ENCODE data around the gene ZNF784. TPM values are rescaled to one million over a fixed set of nuclear protein-coding genes. Genes with fewer than 3 reads are reported as not detected.
A peak's percentile ranks its signal among the peaks of the same experiment; 100 is the strongest.

The ZNF784 gene
- total and polyA plus RNA-seq, 2 of the 13 experiments (the other 11 are each of a cell fraction or from before 2014, with no cell fraction given), result 4.1 to 4.2 TPM

GRCh38 chr19:55647732-55648584, 23.6 kb upstream of the ZNF784 start, which contains the start of gene CCDC106 (continued):
- TF ChIP-seq ZSCAN22 (CRISPR knock-in tag; IDR thresholded peaks at IDR 0.05), result peak; percentile 83
- TF ChIP-seq ATF3 (CRISPR knock-in tag; IDR thresholded peaks at IDR 0.05), result no peak
- no peak for TF ChIP-seq ARNT (IDR thresholded peaks at IDR 0.05)
- no peak for TF ChIP-seq IKZF4 (CRISPR knock-in tag; IDR thresholded peaks at IDR 0.05; ENCODE audit: borderline replicate concordance, low read depth, not compliant biosample characterization)
- TF ChIP-seq SMAD9 (CRISPR knock-in tag; IDR thresholded peaks at IDR 0.05), result no peak
- TF ChIP-seq DZIP1 (CRISPR knock-in tag; IDR thresholded peaks at IDR 0.05), result no peak
- TF ChIP-seq ZNF615 (CRISPR knock-in tag; IDR thresholded peaks at IDR 0.05; ENCODE audit: borderline replicate concordance), result no peak
- TF ChIP-seq SNAI1 (CRISPR knock-in tag; IDR thresholded peaks at IDR 0.05; ENCODE audit: borderline replicate concordance), result no peak
- no peak for TF ChIP-seq ZNF704 (CRISPR knock-in tag; IDR thresholded peaks at IDR 0.05; ENCODE audit: borderline replicate concordance)
- no peak; the same call in 1 of the 2 replicates for TF ChIP-seq YEATS4 (CRISPR knock-in tag; IDR thresholded peaks at IDR 0.05; ENCODE audit: borderline replicate concordance)
- no peak for TF ChIP-seq TFDP2 (CRISPR knock-in tag; IDR thresholded peaks at IDR 0.05)
- TF ChIP-seq ZBED4 (CRISPR knock-in tag; IDR thresholded peaks at IDR 0.05; ENCODE audit: borderline replicate concordance), result no peak
- TF ChIP-seq NFYC (CRISPR knock-in tag; IDR thresholded peaks at IDR 0.05), result no peak
- no peak for TF ChIP-seq ZNF432 (CRISPR knock-in tag; IDR thresholded peaks at IDR 0.05; ENCODE audit: borderline replicate concordance)
- no peak for TF ChIP-seq KDM6A (CRISPR knock-in tag; IDR thresholded peaks at IDR 0.05; ENCODE audit: low read depth)
- TF ChIP-seq ZBTB7A (CRISPR knock-in tag; IDR thresholded peaks at IDR 0.05), result peak; percentile 16; the same call in 1 of the 2 replicates
- no peak for TF ChIP-seq ZNF550 (CRISPR knock-in tag; IDR thresholded peaks at IDR 0.05; ENCODE audit: borderline replicate concordance)
- no peak for TF ChIP-seq ZNF652 (CRISPR knock-in tag; IDR thresholded peaks at IDR 0.05; ENCODE audit: borderline replicate concordance, low read depth)

All from HepG2 (cell line).